Non-pigmented ciliary epithelial cell (primary cell): ENCODE measurements around the gene N4BP2L2.
A peak's percentile ranks its signal among the peaks of the same experiment; 100 is the strongest.
"Not testable (repeated sequence)": the region's sequence is repeated elsewhere in the genome, so short reads cannot be mapped to it uniquely, and the experiment has no call there.

Source experiments
- DNase-seq: peaks from one replicate; pipeline ENCODE4 v3.0.0-alpha.2; 2010; ENCODE audit warnings: low read depth

The N4BP2L2 gene

GRCh38 chr13:32538621-32539246 lies at the start of gene N4BP2L2:
TSS of gene N4BP2L2 (minus strand) at chr13:32538795. CDS start at chr13:32537027, 1,768 bp downstream.
- peak; percentile 91 for DNase-seq

- no peak for DNase-seq
These were observed 49.2 kb upstream of the N4BP2L2 start for GRCh38 chr13:32587811-32588170.

DNA sequence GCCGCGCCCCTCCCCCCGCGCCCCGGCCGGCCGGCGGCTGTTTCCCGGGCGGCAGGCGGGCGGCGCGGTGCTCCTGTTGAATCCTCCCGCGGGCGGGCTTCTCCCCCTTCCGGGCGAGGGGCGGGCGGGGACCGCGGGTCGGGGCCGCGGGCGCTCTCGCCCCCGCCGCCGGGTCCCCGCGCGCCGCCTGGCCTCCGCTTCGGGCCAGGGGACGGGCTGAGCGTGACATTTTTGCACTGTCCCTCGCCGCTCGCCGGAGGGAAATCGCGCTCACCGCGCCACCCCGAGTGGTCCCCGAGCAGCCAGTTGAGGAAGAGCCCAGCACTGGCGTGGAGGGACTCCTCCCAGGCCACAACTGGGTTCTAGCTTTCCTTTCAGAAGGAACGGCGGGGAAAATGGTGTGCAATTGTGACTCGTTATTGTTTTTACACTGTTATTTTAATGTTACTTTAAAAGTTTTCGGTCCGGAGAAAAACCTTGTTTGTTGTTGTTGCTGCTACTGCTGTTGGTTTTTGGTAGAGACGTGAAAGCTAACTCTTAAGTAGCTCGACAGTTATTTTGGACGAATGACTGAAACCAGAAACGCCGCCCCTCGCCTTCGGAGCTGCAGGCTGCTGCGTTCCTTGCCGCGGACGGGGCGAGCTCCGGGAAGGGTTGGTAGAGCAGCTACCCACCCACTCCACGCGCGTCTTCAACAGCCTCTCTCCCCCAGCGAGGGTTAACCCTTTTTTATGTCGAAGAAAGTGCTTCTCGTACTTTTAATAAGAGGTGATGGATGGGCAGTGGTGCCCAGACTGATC lies 48.6 kb upstream of the N4BP2L2 start:
- DNase-seq = no peak

- DNase-seq = peak; percentile 64
These were observed 47.7 kb upstream of the N4BP2L2 start, which contains the start of gene PDS5B for GRCh38 chr13:32586080-32586900. TSS of gene PDS5B (plus strand) at chr13:32586452. CDS start at chr13:32648773, 62,321 bp downstream.

DNA sequence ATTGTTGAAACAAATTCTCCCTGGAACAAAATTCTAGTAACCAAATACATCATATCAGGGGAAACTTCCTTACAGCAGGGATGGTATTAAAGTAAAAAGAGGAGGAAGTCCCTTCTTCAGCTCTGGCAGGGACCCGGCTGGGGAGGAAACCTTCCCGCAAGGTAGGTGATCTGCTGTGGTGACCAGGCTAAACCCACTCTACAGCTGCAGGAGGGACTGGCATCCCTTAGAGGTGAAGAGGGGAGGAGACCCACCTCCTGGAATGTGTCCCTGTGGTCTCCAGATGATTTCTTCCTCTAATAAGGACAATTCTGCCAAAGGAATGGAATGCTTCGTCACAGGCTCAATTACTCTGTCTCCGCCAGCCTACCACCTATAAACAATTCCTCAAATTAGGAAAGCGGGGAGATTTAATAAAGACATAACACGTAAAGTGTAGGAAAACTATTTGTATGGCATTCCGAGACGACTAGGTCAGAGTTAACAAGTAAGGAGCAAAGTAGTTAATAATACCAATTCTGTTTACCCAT lies 47.0 kb upstream of the N4BP2L2 start:
- no peak for DNase-seq

- DNase-seq = no peak
These were observed 44.4 kb upstream of the N4BP2L2 start for GRCh38 chr13:32582991-32583390.

GRCh38 chr13:32582281-32582680 lies 43.7 kb upstream of the N4BP2L2 start:
- DNase-seq = no peak

DNA sequence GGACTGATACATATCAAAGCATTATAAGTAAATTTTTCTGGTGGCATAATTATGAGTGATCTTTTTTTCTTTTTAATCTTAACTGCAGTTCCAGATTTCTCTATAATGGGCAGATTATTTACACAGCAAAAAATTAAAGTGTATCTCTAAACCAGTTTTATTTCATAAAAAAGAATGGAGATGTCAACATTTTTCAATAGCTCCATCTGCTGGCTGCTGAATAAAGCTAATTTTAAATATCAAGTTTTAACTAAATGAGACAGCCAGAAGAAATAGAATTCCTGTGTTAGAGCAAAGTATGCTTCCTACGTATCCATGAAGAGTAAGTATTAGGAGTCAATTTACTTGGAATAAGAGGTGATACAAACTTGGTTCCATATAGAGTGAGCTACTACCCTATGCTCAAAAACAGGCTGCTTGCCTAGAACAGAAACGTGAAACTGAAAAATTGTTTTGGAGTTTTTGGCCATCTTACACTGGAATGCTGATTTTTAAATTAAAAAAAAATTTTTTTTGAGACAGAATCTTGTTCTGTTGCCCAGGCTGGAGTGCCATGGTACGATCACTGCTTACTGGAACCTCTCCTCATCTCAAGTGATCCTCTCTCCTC lies 42.7 kb upstream of the N4BP2L2 start:
- DNase-seq = no peak

DNA sequence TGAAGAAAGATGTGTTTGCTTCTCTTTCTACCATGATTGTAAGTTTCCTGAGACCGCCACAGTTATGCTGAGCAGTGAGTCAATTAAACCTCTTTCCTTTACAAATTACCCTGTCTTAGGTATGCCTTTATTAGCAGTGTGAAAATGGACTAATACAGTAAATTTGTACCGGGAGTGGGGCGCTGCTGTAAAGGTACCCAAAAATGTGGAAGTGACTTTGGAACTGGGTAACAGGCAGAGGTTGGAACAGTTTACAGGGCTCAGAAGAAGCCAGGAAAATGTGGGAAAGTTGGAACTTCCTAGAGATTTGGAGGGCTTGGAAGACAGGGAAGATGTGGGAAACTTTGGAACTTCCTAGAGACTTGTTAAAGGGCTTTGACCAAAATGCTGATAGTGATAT lies 38.4 kb upstream of the N4BP2L2 start:
- no peak for DNase-seq

DNA sequence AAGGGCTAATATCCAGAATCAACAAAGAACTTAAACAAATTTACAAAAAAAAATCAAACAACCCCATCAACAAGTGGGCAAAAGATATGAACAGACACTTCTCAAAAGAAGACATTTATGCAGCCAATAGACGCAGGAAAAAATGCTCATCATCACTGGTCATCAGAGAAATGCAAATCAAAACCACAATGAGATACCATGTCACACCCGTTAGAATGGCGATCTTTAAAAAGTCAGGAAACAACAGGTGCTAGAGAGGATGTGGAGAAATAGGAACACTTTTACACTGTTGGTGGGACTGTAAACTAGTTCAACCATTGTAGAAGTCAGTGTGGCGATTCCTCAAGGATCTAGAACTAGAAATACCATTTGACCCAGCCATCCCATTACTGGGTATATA lies 37.1 kb upstream of the N4BP2L2 start:
- not testable (repeated sequence) for DNase-seq

DNA sequence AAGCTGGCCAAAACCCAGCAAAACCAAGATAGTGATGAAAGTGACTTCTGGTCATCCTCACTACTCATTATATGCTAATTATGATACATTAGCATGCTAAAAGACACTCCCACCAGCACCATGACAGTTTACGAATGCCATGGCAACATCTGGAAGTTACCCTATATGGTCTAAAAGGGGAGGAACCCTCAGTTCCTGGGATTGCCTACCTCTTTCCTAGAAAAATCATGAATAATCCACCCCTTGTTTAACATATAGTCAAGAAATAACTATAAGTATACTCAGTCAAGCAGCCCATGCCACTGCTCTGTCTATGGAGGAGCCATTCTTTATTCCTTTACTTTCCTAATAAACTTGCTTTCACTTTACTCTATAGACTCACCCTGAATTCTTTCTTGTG lies 22.2 kb upstream of the N4BP2L2 start:
- DNase-seq = not testable (repeated sequence)

DNA sequence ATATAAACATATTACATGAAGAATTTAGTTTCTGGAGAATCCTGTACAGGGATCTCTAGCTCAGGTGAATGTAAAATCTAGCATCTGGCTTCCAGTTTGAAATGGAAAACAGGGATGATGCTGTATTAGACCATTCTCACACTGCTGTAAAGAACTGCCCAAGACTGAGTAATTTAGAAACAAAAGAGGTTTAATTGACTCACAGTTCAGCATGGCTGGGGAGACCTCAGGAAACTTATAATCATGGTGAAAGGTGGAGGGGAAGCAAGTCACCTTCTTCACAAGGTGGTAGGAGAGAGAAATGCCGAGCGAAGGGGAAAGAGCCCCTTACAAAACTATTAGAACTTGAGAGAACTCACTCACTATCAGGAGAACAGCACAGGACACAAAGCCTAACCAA lies 17.0 kb upstream of the N4BP2L2 start:
- DNase-seq = no peak

DNA sequence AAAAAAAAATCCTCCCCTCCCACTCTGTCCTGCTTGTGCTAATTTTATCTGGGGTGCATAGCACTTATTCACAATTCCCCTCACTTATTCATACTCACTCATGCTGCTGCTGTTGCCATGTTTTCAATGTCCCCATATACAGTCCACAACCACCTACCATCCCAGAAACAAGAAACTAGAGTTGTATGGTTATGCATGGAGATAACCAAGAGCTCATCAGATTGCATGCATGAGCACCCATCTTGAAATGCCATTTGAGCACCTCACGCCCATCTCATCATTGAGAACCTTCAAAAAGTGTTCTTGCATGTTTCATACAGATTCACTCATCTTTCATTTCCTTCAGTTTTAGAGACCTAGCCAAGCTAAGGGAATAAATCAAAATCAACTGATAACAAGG lies 15.1 kb upstream of the N4BP2L2 start:
- DNase-seq = no peak

DNA sequence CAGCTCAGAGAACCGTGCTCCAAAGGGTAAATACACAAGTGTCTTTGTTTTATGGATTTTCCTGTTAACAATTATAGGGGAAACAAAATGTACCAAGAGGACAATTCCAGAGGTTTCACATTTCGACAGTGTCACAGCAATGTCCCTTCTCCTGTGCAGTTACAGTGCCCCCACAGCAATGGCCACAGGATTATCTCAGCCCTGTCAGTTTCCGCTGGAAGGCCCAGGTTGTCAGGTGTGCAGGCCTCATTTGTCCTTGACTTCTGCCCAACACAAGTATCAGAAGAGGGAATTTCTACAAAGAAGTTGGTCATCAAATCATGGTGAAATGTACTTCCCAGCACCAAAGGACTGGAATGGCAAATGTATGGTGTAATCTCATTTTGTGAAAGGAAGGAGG lies 11.2 kb upstream of the N4BP2L2 start:
- DNase-seq = no peak

DNA sequence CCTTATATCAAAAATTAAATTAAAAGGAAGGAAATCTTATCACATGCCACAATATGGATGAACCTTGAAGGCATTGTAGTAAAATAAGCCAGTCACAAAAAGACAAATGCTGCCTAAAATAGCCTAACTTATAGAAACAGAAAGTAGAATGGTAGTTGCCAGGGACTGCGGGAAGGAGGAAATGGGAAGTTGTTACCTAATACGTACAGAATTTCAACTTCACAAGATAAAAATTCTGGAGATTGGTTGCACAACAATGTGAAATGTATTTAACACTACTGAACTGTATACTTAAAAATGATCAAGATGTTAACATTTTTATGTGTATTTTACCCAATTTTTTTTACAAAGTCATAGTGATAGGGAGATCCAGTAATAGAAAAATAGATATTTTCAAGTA lies 10.2 kb upstream of the N4BP2L2 start:
- DNase-seq = no peak

- no peak for DNase-seq
These were observed 6.5 kb upstream of the N4BP2L2 start for GRCh38 chr13:32545083-32545482.

- no peak for DNase-seq
These were observed 3.6 kb upstream of the N4BP2L2 start for GRCh38 chr13:32542221-32542620.

- DNase-seq = no peak
These were observed 413 bp downstream of the N4BP2L2 start for GRCh38 chr13:32538143-32538620.

DNA sequence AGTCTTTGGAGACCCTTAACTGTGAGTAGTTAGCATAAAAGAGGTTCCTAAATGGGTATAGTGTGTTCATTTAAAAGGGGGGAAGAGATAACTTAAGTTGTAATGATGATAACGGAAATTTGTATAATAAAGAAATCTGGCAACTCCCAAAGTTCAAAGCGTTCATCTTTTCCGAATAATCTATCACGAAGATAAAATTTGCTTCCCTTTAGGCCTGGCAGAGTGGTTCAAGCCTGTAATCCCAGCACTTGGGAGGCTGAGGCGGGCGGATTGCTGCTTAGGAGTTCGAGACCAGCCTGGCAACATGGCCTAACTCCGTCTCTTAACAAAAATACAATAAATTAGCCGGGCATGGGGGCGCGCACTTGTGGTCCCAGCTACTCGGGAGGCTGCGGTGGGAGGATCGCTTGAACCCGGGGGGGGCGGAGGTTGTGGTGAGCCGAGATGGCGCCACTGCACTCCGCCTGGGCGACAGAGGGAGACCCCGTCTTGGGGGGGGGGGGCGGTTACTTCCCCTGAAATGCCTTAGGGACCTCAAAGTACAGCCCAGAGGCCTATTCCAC lies 934 bp downstream of the N4BP2L2 start:
- DNase-seq = no peak

DNA sequence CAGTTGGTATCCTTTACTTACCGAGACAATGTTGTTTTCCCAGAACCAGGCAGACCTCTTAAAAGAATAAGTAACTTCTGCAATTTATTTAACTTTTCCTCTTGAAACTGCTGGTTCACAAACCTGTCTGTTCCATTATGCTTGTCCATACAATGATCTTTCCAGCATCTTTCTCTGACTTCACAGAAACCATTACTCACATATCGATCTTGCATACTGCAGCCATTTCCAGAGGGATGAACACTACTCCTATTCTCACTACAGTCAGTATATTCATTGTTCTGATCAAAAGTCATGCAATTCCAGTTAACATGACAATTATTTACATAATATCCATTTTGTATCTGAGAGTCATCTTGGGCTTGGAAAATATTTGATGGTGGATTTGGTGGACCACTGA lies 2.8 kb downstream of the N4BP2L2 start:
- no peak for DNase-seq

GRCh38 chr13:32535115-32535514 lies 3.5 kb downstream of the N4BP2L2 start:
- DNase-seq = no peak

DNA sequence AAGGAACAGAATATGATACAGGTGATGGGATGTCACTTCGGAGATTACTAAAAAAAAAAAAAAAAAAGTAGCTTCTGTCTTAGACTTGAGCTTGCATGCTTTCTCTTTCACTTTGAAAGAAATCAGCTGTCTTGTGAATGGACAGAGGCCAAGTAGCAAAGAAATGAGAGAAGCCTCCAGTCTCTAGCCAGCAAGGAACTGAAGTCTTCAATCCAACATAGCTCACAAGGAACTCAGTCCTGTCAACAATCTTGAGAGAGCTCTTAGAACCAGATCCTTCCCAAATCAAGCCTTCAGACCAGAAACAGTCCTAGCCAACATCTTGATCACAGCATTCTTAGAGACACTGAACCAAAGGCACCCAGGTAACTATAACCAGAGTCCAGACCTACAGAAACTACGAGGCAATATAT lies 7.7 kb downstream of the N4BP2L2 start:
- DNase-seq = peak; percentile 27
